ENCODE measurements around the gene THPO. TPM values are rescaled to one million over a fixed set of nuclear protein-coding genes. Genes with fewer than 3 reads are reported as not detected.

Gene THPO
- total RNA-seq, 1 donor from 2014 or later, result 0.89 TPM

DNA sequence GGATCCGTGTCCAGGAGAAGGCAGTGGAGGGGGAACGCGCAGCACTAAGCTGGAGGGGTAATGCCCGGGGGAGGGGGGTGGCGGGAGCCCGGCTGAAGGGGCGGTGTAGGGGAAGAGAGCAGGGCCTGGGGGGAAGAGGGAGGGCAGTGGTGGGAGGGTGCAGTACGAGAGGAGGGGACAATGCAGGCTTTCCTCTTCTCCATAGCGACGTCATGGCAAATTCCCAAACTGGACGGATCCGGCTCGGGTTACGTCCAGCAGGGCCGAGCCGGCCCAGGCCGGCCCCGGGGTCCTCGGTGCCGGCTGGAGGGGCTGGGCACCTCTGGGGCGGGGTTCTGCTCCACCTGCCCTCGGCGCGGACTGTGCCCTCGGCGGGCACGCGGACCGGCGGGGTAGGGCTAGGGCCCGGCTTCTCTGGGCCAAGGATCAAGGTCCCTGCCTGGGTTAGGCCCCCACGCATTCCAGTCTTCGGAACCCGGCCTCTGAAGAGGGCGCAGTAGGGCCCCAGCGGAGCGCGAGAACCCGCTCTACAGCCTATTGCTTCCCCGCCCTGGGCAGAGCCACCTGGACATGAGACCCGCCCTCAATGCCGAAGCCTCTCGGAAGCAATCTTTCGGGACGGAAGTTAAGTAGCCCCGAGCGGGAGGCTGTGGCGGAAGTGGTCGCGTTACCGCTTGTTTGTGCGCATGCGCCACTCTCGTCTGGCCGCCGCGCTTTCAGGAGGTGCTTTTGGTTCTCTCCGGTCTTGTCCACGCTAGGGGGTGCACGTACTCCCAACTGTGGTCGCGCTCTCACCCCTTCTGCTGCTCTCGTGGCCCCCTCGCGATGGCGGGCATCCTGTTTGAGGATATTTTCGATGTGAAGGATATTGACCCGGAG is 15.1 kb downstream of the THPO start:
- DNase-seq (ENCODE audit: low spot score), result peak; percentile 98

DNA sequence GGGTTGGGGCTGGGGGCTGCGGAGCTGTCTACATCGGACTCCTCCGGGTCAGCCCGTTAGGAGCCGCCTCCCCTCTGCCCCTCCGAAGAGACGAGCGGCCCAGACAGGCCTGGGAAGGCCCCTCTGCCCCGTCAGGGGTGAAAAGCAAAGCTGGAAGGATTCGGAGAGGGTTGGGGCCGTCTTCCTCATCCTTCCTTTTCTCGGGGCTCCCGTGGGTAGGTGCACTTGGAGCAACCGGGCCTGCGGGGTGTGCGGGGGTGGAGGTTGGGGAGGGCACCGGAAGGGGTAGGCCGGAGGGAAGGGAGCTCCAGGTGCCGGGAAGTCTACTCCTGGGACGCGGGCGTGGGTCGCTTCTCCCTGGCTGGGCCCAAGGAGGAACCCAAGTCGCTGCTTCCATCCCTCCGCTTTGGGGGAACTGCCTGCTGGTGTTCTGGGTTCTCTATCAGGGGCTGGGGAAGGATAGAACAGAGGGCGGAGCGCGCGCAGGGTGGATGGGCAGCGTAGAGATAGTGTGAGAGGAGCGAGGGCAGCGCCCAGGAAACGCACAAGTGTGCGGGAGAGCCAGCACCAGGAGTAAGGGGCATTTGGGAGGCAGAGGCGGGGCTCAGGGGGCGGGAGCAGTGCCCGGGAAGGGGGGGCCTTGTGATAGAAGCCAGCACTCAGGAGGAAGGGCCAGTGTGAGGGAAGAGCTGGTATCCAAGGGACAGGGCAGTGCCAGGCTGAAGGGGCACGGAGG is 15.9 kb downstream of the THPO start:
- DNase-seq (ENCODE audit: low spot score), result no peak

DNA sequence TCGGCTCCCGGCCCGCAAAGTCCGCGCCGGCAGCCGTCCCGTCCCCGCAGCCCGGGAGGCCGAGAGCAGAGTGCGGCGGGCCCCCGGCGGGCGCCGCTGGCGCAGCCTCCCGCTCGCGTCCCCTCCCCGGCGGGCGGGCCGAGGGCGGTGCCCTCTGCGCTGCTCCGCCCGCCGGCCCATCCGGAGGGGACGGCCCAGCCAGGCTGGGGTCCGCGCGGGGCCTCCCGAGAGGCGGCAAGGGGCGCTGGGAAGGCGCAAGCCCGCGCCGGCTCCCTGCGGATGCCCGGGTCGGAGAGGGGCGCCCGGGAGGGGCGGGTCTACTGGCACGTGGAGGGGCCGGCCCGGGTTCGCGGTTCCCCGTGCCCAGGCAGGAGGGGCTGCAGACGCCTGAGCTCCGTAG is 16.5 kb downstream of the THPO start, which contains the start of the genes CLCN2 and POLR2H:
Gene CLCN2, minus strand, starts transcription at position 74 of the 400 bp plus-strand sequence. CDS start 126 bp downstream, outside the sequence.
Gene POLR2H, plus strand, starts transcription at position 179 of the 400 bp plus-strand sequence. CDS start 1,783 bp downstream, outside the sequence.
- DNase-seq (ENCODE audit: low spot score), result no peak

GRCh38 chr3:184360929-184361531 is 17.0 kb downstream of the THPO start:
- DNase-seq (ENCODE audit: low spot score), result no peak

DNA sequence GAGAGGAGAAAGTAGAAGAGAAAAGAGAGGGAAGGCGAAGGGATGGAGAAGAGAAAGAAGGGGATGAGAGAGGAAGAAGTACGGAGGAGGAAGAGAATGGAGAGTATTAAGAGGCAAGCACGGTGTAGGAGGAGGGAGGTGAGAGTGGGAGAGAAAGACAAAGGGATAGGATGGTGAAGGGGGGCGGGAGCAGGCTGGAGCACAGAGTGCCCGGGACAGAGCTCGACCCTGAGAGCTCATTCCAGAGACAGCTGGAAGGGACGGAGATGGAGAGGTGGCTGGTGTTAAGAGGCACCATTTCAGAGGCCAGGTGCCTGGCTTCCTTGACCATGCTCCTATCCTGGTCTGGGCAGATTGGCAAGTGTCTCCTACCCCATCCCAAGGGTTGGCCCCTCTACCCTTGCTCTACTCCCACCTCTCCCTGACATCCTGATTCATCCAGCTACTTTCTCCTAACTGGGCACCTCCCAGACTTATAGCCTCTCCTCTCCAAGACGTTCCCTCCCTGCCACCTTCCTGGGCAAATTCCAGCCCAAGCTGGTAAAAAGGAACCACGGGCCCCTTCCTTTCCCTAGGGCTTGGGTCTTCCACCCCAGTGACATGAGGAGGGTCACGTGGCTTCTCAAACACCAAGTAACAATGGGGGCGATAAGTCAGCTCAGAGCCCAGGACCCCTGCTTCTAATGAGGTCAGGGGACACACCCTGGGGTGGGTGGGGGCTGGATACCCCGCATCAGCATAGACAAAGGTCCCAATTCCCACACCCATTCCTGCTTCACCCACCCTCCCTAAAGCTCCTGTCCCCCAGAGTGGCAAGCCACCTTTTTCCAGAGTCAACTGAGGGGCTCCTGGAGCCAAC is 17.7 kb downstream of the THPO start:
- DNase-seq (ENCODE audit: low spot score), result no peak

DNA sequence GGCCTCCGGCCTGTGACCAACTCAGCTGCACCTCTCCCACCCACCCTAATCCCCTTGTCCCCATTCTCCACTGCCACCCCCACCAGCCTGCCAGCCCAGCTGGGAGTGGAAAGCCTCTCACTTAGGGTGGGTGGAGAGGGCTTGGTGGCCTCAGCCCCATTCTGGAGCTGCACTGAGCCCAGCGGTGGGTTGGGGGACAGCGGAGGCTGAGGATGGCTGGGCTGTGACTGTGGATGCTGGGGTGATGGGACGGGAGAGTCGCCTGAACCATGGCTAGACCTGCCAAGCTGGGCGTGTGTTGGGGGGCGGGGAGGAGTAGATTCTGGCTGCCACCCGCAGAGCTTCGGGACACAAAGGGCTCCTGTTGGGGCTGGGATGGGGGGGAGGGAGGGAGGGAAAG is 18.4 kb downstream of the THPO start:
- DNase-seq (ENCODE audit: low spot score), result no peak

- DNase-seq (ENCODE audit: low spot score), result no peak
These were observed 19.1 kb downstream of the THPO start for GRCh38 chr3:184358921-184359350.

DNA sequence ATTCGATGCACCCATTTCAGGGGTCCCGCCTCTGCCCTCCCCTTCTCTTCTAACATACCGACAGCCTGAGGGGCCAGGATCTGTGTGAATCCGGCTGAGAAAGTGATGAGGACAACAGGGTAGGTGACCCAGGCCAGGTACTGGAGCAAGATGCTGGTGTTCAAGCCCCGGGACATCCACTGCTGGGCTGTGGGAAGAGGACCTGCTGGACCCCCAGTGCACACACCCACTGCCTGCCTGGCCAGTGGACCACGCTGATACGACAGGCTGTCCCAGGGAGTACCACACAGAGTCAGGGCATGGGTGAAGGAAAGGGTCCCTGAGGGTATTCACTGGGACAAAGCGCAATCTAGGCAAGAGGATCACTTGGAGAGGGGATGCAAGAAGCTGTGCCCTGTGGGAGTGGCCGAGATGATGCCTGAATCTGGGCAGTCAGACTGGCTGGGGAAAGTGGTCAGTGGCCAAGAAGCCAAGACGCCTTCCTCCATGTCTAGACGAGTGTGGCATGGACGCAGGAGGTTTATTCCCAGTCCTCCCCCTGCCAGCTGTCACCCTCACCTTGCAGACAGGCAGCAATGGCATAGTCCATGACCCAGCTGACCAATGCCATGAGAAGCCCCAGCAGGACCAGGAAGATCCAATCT is 19.8 kb downstream of the THPO start:
- DNase-seq (ENCODE audit: low spot score), result no peak

- no peak for DNase-seq (ENCODE audit: low spot score)
These were observed 20.5 kb downstream of the THPO start for GRCh38 chr3:184357248-184358123.

- DNase-seq (ENCODE audit: low spot score), result no peak
These were observed 22.6 kb downstream of the THPO start for GRCh38 chr3:184355261-184356040.

GRCh38 chr3:184354754-184355153 is 23.3 kb downstream of the THPO start:
- no peak for DNase-seq (ENCODE audit: low spot score)

DNA sequence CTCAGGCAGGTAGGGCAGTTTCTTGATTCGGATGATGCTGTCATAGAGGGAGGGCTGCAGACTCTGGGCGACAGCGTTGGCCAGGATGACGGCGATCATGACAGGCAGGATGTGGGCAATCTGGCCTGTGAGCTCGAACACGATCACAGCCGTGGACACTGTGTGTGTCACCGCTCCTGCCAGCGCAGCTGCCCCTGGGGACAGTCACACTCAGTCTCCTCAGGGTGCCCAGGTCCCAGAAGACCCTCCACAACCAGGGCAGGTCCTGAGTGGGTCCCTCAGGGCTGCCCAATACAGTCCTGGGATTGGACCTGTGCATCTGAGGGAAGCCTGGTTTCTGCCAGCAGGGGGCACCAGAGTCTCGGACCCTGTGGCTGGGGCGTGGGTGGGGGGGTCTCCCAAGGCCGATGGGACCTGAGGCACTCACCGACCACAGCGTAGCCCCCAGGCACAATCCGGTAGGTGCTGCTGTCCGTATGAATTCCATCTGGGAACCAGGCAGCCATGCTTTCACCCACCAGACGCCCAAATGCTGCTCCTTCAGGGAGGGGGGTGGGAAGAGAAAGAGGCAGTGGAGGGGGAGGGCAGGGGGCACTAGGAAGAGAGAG is 23.8 kb downstream of the THPO start:
- DNase-seq (ENCODE audit: low spot score), result no peak

DNA sequence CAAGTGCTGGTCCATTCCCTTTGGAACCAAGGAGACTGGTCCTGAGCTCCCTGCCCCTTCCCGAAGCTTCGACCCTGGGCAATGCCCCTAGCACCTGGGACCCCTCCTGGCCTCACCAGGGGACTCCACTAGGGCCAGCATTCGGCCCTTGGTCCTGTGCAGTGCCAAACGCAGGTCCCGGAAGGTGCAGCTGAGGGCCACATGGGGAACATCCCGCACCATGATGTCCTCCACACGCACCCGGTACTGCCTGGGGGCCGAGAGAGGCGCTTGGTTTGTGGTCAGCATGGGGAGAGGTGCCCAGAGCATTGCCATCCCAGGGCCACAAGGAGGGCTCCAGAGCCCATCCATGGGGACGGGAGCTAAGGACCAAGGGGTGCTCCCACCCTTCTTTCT is 24.5 kb downstream of the THPO start:
- DNase-seq (ENCODE audit: low spot score), result no peak

- no peak for DNase-seq (ENCODE audit: low spot score)
These were observed 25.0 kb downstream of the THPO start for GRCh38 chr3:184352897-184353545.

DNA sequence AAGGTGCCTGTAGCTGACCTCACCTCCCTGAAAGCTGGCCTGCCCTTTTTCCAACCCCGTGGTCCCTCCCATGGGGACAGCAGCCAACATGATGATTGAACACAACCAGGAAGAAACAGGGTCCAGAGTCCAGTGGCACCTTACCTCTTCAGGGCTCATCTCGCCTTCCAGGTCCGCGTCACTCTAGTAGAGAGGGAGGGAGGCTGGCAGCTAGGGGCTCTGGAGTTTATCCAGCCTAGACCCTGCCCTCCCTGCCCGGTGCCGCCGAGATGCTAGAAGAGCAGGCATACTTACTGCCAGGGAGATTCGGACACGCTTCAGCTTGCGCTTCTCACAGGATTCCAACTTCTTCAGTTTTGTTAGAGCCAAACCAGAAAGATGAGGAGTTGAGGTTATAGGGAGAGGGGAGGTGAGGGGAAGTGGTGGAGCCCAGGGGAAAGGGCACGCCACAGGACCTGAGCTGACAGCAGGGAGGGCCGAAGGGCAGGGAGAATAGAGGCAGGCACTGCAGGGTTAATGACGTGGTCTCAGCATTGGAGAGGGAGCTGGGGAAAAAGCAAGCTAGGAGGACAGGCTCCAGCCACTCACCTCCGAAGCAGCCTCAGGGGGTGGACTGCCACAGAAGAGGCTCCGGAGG is 25.7 kb downstream of the THPO start:
- DNase-seq (ENCODE audit: low spot score), result no peak

- no peak for DNase-seq (ENCODE audit: low spot score)
These were observed 26.4 kb downstream of the THPO start for GRCh38 chr3:184351511-184352148.

- no peak for DNase-seq (ENCODE audit: low spot score)
These were observed 27.4 kb downstream of the THPO start for GRCh38 chr3:184350618-184351017.
